ENCODE data around the gene SYT1.

DNA sequence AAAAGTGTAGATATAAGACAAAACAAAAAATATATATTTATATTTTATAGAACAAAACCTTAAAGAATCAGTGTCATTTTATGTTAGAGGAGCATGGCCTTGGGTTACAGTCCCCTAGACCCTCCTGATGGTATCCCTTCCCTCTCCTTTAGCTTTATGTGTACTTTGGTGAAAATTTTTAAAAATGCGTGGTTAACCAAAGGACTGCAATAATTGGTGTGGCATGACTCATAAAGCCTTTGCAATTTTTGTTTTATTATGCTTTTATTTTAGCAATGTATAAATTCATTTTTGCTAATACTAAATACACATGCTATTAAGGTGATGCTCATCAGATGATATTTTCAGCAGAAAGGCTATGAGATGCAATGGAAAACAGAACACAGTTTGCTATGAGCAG lies 264.4 kb downstream of the SYT1 start:
- TF ChIP-seq TAF1 (IDR thresholded peaks at IDR 0.05; ENCODE audit: borderline replicate concordance, insufficient read depth, low read length) (no peak), POLR2AphosphoS5 (IDR thresholded peaks at IDR 0.05; ENCODE audit: low read depth, low read length) (no peak), FOXP2 (optimal IDR thresholded peaks at IDR 0.05; ENCODE audit: borderline replicate concordance, extremely low read depth, extremely low read length, insufficient read depth) (no peak), SIN3A (IDR thresholded peaks at IDR 0.05; ENCODE audit: borderline replicate concordance, insufficient read depth, low read length) (no peak)
- TF ChIP-seq, protein P1, sequence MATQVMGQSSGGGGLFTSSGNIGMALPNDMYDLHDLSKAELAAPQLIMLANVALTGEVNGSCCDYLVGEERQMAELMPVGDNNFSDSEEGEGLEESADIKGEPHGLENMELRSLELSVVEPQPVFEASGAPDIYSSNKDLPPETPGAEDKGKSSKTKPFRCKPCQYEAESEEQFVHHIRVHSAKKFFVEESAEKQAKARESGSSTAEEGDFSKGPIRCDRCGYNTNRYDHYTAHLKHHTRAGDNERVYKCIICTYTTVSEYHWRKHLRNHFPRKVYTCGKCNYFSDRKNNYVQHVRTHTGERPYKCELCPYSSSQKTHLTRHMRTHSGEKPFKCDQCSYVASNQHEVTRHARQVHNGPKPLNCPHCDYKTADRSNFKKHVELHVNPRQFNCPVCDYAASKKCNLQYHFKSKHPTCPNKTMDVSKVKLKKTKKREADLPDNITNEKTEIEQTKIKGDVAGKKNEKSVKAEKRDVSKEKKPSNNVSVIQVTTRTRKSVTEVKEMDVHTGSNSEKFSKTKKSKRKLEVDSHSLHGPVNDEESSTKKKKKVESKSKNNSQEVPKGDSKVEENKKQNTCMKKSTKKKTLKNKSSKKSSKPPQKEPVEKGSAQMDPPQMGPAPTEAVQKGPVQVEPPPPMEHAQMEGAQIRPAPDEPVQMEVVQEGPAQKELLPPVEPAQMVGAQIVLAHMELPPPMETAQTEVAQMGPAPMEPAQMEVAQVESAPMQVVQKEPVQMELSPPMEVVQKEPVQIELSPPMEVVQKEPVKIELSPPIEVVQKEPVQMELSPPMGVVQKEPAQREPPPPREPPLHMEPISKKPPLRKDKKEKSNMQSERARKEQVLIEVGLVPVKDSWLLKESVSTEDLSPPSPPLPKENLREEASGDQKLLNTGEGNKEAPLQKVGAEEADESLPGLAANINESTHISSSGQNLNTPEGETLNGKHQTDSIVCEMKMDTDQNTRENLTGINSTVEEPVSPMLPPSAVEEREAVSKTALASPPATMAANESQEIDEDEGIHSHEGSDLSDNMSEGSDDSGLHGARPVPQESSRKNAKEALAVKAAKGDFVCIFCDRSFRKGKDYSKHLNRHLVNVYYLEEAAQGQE (IDR thresholded peaks at IDR 0.05; ENCODE audit: insufficient read depth in 1 of 2, low read depth in 2 of 2, low read length in 2 of 2), result no peak
